Activated CD4-positive, alpha-beta T cell treated with anti-CD3 and anti-CD28 coated beads, Interleukin-2, amount 10 ng/mL, durations not matched to agents 7 days and 5 days (primary cell): ENCODE results near the gene NCAM1. TPM values are rescaled to one million over a fixed set of nuclear protein-coding genes. Genes with fewer than 3 reads are reported as not detected.

ENCODE experiments used
- CTCF ChIA-PET: fragments of 350-600 bp; sonication (Branson Sonifier 250); formaldehyde crosslinking; loops from one replicate; lab custom pipeline; 2021; ENCODE audit warnings: antibody characterized with exemption; lab: Charles Lee
- POLR2A ChIA-PET: fragments of 350-600 bp; sonication (Branson Sonifier 250); formaldehyde crosslinking; loops from one replicate; lab custom pipeline; 2021; ENCODE audit warnings: antibody characterized with exemption; lab: Charles Lee
- DNase-seq: peaks from one replicate; pipeline ENCODE4 v3.0.0-alpha.2; 2020
- H3K27ac Mint-ChIP-seq: one replicate; pipeline ENCODE4 v1.8.0; 2021; ENCODE audit warnings: mild to moderate bottlenecking, moderate library complexity, mixed read lengths
- H3K27me3 Mint-ChIP-seq: one replicate; pipeline ENCODE4 v1.8.0; 2021; ENCODE audit warnings: mixed read lengths
- H3K36me3 Mint-ChIP-seq: one replicate; pipeline ENCODE4 v1.8.0; 2021; ENCODE audit warnings: low read depth, mixed read lengths
- H3K4me1 Mint-ChIP-seq: one replicate; pipeline ENCODE4 v1.8.0; 2021; ENCODE audit warnings: mixed read lengths
- H3K4me3 Mint-ChIP-seq: one replicate; pipeline ENCODE4 v1.8.0; 2021; ENCODE audit warnings: mild to moderate bottlenecking, moderate library complexity, mixed read lengths
- H3K9me3 Mint-ChIP-seq: one replicate; pipeline ENCODE4 v1.8.0; 2021; ENCODE audit warnings: mixed read lengths
- total RNA-seq, 2 experiments: library from RNA; stranded (reverse); gene quantifications; one replicate each; pipeline ENCODE4 v1.2.3, GENCODE V29; 2021

The NCAM1 gene
- total RNA-seq, 2 experiments from 2014 or later: 0.15 to 0.42 TPM

DNA sequence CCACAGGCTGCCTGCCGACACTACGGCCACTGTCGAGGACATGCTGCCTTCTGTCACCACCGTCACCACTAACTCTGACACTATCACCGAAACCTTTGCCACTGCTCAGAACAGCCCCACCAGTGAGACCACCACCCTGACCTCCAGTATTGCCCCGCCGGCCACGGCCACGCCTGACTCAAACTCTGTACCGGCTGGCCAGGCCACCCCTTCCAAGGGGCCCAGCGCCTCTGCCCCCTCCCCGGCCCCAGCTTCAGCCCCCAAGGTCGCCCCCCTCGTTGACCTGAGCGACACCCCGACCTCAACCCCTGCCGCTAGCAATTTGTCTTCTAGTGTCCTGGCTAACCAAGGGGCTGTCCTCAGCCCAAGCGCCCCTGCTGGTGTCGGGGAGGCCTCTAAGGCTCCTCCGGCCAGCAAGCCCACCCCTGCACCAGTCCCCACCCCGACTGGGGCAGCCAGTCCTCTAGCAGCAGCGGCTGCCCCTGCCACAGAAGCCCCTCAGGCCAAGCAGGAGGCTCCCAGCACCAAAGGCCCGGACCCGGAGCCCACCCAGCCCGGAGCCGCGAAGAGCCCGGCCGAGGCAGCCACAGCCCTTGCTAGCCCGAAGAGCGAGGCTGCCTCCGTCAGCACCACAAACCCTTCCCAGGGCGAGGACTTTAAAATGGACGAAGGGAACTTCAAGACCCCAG, 311.9 kb downstream of the NCAM1 start:
- H3K9me3 Mint-ChIP-seq: no peaks in the 10 kb centered on the region
- no peak for DNase-seq
- no peak overlapping the region for H3K4me3 Mint-ChIP-seq
- H3K27me3 Mint-ChIP-seq: no peaks in the 10 kb centered on the region
- no peak overlapping the region for H3K27ac Mint-ChIP-seq
- H3K4me1 Mint-ChIP-seq: no peaks in the 10 kb centered on the region
- CTCF ChIA-PET: interaction anchor here (1.9 kb wide), 1 partner anchor 17 kb away, joined by 4 read pairs; no protein-coding TSS in a partner anchor
- H3K36me3 Mint-ChIP-seq: no peaks in the 10 kb centered on the region
- POLR2A ChIA-PET: no interaction called here

DNA sequence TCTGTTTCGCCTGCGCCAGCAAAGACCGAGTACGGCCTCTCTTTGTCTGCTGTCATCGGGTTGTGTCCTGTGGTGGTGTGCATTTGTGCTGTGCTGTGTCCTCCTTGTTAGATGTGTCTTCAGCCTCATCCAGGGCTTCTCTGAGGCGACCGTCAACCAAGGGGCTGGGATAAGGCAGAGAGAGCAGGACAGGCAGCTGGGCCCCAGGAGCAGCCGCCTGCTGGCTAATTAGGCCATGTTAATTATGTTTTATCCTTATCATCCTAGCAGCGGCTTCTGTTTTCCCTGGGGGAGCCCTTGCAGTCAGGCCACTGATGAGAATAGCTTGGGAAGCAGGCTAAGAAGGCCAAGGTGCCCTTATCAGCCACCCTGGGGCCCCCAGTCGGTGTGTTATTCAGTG, 312.5 kb downstream of the NCAM1 start:
- POLR2A ChIA-PET: no interaction called here
- H3K27me3 Mint-ChIP-seq: no peaks in the 10 kb centered on the region
- no peak overlapping the region for H3K4me3 Mint-ChIP-seq
- no peak overlapping the region for H3K27ac Mint-ChIP-seq
- DNase-seq: no peak
- no peaks in the 10 kb centered on the region for H3K36me3 Mint-ChIP-seq
- CTCF ChIA-PET: interaction anchor here (1.4 kb wide), 1 partner anchor 9 kb away, joined by 4 read pairs; no protein-coding TSS in a partner anchor
- H3K9me3 Mint-ChIP-seq: no peaks in the 10 kb centered on the region
- H3K4me1 Mint-ChIP-seq: no peaks in the 10 kb centered on the region

DNA sequence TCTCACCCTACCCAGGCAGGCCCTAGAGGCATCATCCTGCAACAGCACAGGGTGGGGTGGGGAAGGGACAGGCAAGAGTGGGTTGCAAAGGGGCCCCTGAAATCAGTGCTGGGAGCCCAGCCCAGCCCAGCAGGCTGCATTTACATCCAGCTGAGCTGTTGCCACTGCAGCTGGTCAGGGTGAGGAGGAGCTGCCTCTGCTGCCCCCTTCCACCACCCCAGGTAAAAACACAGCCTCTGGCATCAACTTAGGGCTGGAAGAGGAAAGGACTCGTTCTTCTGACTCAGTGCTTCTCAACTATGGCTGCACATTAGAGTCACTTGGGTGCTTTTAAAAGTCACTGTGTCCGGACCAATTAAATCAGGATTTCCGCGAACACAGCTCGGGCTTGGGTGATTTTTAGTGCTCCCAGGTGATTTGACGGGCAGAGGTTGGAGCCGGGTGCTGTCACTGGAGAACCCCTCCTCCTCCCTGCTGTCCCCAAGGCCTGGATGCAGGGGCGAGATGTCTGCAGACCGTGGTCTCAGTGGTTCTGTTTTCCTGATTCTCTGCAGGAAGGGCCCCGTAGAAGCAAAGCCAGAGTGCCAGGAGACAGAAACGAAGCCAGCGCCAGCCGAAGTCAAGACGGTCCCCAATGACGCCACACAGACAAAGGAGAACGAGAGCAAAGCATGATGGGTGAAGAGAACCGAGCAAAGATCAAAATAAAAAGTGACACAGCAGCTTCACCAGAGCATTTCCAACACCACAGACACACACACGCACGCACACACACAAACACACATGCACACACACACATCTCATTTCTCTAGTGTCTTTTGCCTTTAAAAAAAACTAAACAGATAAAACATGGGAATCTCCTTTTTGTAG, 313.7 kb downstream of the NCAM1 start:
- Mint-ChIP-seq H3K4me1 (no peaks in the 10 kb centered on the region), H3K4me3 (no peak overlapping the region), H3K36me3 (no peaks in the 10 kb centered on the region), H3K27me3 (no peaks in the 10 kb centered on the region), H3K9me3 (no peaks in the 10 kb centered on the region), H3K27ac (no peak overlapping the region)
- DNase-seq: no peak
- POLR2A ChIA-PET: no interaction called here
- CTCF ChIA-PET: interaction anchor here (1.1 to 1.4 kb wide), 2 partner anchors 10 to 25 kb away, joined by 3 to 4 read pairs; no protein-coding TSS in a partner anchor

DNA sequence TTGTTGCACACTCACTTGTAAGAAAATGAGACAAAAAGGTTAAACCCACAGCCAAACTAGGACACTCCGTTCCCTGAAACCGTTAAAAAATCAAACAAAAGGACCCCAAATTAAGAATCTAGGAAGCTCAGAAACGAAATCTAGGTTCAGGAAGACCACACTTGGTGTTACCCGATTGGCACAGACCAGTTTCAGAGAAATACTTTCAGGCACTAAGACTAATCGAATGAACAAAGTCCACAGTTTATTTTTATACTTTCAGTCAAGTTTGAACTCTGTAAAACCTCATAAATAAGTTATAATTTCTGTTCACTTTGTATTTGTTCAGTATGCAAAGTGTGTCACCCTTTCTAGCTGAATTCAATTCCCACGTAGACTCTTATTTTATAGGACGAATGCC, 314.4 kb downstream of the NCAM1 start:
- no peak overlapping the region for H3K4me3 Mint-ChIP-seq
- no peak overlapping the region for H3K27ac Mint-ChIP-seq
- DNase-seq: no peak
- H3K9me3 Mint-ChIP-seq: no peaks in the 10 kb centered on the region
- H3K36me3 Mint-ChIP-seq: no peaks in the 10 kb centered on the region
- H3K27me3 Mint-ChIP-seq: no peaks in the 10 kb centered on the region
- H3K4me1 Mint-ChIP-seq: no peaks in the 10 kb centered on the region
- ChIA-PET POLR2A (no interaction called here), CTCF (no interaction called here)

DNA sequence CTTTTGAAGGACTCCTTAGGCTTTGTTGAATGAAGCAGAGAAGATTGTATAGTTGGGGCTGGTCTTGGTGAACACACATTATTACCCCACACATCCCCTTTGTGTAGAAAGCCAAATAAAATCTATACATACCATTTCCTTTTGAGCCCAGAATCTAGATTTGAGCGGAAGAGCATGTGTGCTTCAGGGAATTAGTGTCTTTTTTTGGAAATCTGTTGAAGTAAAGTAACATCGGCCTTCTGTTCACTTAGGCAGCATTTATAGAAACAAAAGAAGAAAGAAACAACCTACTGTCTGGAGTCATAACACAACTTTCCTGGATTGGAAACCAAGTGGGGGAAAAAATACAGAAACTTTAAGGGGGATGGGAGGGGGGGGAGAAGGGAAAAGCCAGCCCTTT, 315.2 kb downstream of the NCAM1 start:
- H3K9me3 Mint-ChIP-seq: no peaks in the 10 kb centered on the region
- no peak for DNase-seq
- ChIA-PET CTCF (no interaction called here), POLR2A (no interaction called here)
- H3K4me3 Mint-ChIP-seq: no peak overlapping the region
- H3K4me1 Mint-ChIP-seq: no peaks in the 10 kb centered on the region
- no peaks in the 10 kb centered on the region for H3K27me3 Mint-ChIP-seq
- no peak overlapping the region for H3K27ac Mint-ChIP-seq
- H3K36me3 Mint-ChIP-seq: no peaks in the 10 kb centered on the region

DNA sequence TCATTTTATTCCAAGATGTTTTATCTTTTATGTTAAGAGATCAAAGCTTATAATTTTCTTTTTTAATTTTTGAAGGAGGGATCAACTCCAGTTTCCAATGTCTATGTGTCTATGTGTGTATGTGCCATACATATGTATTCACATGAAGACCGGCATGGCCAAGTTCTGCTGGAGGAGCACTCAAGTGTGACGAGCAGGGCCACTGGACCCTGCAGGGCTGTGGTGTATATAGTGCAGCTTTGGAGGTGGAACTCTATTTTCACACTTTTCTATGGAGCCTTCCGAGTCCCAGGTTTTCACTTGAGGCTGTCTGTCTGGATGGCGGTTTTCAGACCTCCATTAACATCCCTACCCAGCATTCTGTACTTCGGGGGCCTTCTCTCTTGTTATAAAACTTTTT, 316.7 kb downstream of the NCAM1 start:
- H3K4me3 Mint-ChIP-seq: no peak overlapping the region
- H3K36me3 Mint-ChIP-seq: no peaks in the 10 kb centered on the region
- ChIA-PET CTCF (interaction anchor here (0.6 kb wide), 1 partner anchor 12 kb away, joined by 4 read pairs; no protein-coding TSS in a partner anchor), POLR2A (no interaction called here)
- no peaks in the 10 kb centered on the region for H3K9me3 Mint-ChIP-seq
- H3K4me1 Mint-ChIP-seq: no peaks in the 10 kb centered on the region
- no peaks in the 10 kb centered on the region for H3K27me3 Mint-ChIP-seq
- no peak overlapping the region for H3K27ac Mint-ChIP-seq
- DNase-seq: no peak

DNA sequence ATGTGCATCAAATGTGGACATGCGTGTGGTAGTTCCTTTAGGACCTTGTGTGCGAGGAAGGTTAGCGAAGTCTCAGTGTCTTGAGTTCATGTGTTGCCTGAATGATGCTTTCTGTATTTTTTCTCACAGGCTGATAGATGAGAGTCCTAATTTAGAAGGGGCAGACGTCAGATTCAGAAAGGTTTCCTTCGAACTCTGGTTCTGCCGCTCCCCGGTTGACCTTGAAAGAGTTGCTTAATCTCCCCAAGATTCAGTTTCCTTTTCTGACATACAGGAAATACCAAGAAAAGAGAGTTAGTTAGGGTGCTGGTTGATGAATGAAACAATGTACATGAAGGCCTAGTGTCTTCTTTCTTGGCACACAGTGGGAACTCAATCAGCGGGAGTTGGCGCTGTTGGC, 317.3 kb downstream of the NCAM1 start:
- CTCF ChIA-PET: interaction anchor here (0.5 kb wide), 1 partner anchor 937 kb away, joined by 4 read pairs; no protein-coding TSS in a partner anchor
- no peaks in the 10 kb centered on the region for H3K36me3 Mint-ChIP-seq
- POLR2A ChIA-PET: no interaction called here

DNA sequence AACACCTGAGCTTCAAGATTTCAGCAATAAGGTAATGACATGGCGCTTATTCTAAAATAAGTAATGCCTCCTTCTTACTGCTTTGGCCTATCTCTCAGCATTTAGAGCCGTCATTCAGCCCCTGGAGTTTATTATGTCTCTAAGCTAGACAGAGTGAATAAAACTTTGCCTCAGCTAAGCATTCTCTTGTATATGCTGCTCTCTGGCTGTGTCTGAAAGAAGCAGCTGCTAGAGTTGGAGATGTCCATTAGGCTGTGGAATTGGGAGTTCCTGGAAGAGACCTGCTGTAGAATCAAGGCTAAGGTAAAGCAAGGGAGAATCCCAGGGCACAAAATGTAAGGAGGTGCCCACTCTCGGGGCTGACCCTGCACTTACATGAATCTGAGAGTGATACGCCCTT, 317.7 kb downstream of the NCAM1 start:
- Mint-ChIP-seq H3K4me3 (no peak overlapping the region), H3K27ac (no peak overlapping the region), H3K27me3 (no peaks in the 10 kb centered on the region), H3K9me3 (no peaks in the 10 kb centered on the region), H3K4me1 (no peaks in the 10 kb centered on the region), H3K36me3 (no peaks in the 10 kb centered on the region)
- CTCF ChIA-PET: interaction anchor here (0.5 kb wide), 1 partner anchor 938 kb away, joined by 4 read pairs; no protein-coding TSS in a partner anchor
- POLR2A ChIA-PET: no interaction called here
- DNase-seq: no peak

More for the DNA sequence above, 317.3 kb downstream of the NCAM1 start:
- no peak overlapping the region for H3K27ac Mint-ChIP-seq
- no peak overlapping the region for H3K4me3 Mint-ChIP-seq
- DNase-seq: no peak
- H3K27me3 Mint-ChIP-seq: no peaks in the 10 kb centered on the region
- H3K9me3 Mint-ChIP-seq: no peaks in the 10 kb centered on the region
- no peaks in the 10 kb centered on the region for H3K4me1 Mint-ChIP-seq

DNA sequence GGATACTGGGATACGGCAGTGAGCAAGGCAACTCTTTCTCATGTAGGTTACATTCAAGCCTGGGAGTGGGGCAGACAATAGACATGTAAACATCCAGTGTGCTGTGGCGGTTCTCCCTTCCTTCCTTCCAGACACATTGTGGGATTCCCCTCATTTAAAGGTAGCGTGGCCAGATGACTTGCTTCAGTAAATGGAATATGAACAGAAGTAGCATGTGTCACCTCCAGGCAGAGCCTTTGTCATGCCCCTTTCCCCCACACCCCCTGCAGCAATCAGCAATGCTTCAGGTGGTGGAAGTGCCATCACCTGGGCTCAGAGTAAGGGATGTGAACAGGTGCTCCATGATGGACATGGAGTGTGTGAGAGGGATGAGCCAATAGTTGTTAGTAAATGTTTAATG, 318.4 kb downstream of the NCAM1 start:
- DNase-seq: no peak
- Mint-ChIP-seq H3K36me3 (no peaks in the 10 kb centered on the region), H3K4me3 (no peak overlapping the region), H3K4me1 (no peaks in the 10 kb centered on the region), H3K27me3 (no peaks in the 10 kb centered on the region), H3K9me3 (no peaks in the 10 kb centered on the region), H3K27ac (no peak overlapping the region)
- CTCF ChIA-PET: no interaction called here
- POLR2A ChIA-PET: no interaction called here

DNA sequence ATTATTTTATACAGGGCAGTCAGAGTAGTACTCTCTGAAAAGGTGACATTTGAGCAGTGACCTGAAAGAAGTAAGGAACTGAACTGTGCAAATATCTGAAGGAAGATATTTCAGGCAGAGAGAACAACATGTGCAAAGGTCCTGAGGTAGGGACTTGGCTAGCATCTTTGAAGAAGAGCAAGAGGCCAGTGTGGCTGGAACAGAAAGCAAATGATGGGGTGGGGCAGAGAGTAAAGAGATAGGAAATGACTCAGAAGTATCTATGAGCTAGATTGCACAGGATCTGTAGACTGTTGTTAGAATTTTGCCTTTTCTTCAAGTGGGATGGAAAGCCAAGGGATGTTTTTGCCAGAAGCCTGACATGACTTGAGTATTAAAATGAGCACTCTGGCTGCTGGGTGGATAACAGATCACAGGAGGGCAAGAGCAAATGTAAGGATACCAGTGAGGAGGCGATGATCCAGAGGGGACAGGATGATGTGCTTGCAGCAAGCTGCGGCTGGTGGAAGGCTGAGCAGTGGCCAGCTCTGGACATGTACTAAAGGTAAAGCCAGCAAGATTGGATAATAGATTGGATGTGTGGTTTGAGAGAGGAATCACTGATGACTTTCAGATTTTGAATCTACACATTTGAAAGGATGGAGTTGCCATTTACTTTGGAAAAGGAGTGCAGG, 320.0 kb downstream of the NCAM1 start:
- CTCF ChIA-PET: no interaction called here
- Mint-ChIP-seq H3K27ac (no peak overlapping the region), H3K4me1 (no peaks in the 10 kb centered on the region), H3K36me3 (no peaks in the 10 kb centered on the region), H3K4me3 (no peak overlapping the region), H3K9me3 (no peaks in the 10 kb centered on the region), H3K27me3 (no peaks in the 10 kb centered on the region)
- DNase-seq: no peak
- POLR2A ChIA-PET: no interaction called here

DNA sequence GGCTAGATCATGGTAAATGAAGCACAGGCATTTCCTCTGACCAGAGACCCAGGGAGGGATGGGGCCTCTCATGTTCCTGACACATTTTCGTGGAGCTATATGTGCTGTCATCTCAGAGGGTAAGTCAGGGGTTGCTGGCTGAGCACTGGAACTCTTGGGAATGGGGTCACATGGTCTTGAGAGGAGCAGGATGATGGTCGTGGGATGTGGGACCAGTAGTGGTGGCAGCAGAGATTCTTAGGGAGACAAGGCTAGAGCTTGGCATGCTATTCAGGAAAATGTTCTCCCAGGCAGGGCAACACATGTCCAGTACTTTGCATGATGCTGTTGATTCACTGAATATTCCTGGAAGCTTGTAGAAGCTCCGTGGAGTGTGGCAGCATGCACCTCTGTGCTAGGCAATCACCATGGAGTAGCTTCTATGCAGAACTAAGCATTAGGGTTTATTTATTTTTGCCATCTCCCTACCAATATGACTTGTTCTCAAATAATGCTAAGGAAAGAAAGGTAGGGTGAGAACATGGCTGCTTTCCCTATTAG, 321.7 kb downstream of the NCAM1 start:
- H3K4me1 Mint-ChIP-seq: no peaks in the 10 kb centered on the region
- DNase-seq: no peak
- no peaks in the 10 kb centered on the region for H3K36me3 Mint-ChIP-seq
- no peaks in the 10 kb centered on the region for H3K27me3 Mint-ChIP-seq
- H3K4me3 Mint-ChIP-seq: no peak overlapping the region
- ChIA-PET POLR2A (interaction anchor here (0.6 kb wide), 1 partner anchor 168 kb away, joined by 3 read pairs; no protein-coding TSS in a partner anchor), CTCF (no interaction called here)
- H3K27ac Mint-ChIP-seq: no peak overlapping the region
- H3K9me3 Mint-ChIP-seq: no peaks in the 10 kb centered on the region

DNA sequence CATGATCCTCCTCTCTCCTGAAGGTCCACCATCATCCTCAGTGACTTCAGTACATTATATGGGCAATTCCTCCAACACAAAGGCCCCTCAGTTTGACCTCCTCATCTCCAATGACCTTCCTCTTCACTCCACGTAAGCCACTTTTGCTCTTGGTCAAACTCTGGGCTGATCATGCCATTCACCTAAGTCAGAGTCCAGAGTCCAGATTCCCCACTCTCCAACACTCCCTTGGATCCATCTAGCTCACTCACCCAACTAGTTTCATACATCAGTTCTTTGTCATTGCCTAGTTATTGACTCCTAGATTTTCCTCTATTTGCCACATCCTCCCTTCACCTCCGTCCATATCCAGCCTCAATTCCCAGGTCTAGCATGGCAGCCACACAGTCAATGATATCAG, 322.7 kb downstream of the NCAM1 start:
- no peak for DNase-seq
- Mint-ChIP-seq H3K4me1 (no peaks in the 10 kb centered on the region), H3K27me3 (no peaks in the 10 kb centered on the region), H3K9me3 (no peaks in the 10 kb centered on the region), H3K27ac (no peak overlapping the region), H3K4me3 (no peak overlapping the region), H3K36me3 (no peaks in the 10 kb centered on the region)
- POLR2A ChIA-PET: no interaction called here
- CTCF ChIA-PET: no interaction called here
